GM19372 (cell line): ENCODE data around the gene USP36.
"Not testable (repeated sequence)": the region's sequence is repeated elsewhere in the genome, so short reads cannot be mapped to it uniquely, and the experiment has no call there.

ENCODE experiments used
- ATAC-seq: cut with Tn5 transposase; IDR thresholded peaks from one replicate; pipeline ENCODE4 v1.9.1; 2021; ENCODE audit warnings: mild to moderate bottlenecking, low read depth, moderate library complexity; ENCODE audit not compliant: unreplicated experiment

Gene USP36

GRCh38 chr17:78794864-78795640 lies 45.6 kb downstream of the USP36 start:
- ATAC-seq, result no peak

GRCh38 chr17:78794399-78794798 lies 46.2 kb downstream of the USP36 start:
- no peak for ATAC-seq

DNA sequence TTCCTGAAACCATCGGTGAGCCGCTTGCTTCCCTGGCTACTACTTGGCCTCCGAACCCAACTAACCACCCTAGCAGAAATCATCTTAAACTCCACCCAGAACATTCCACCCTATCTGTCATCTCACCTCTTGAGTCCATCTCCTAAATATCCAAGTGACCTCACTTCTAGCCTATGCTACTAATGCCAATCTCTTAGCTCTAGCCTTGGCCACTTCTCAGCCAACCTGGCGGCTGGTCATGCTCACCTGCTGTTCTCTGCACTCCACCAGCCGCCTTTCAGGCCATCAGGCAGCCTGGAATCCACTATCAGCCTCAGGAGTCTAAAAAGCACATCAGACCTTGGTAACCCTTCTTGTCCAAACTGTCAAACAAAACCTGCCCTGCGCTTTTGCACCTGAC lies 46.6 kb downstream of the USP36 start:
- no peak for ATAC-seq

- no peak for ATAC-seq
Observed at GRCh38 chr17:78793415-78793814, 47.2 kb downstream of the USP36 start.

DNA sequence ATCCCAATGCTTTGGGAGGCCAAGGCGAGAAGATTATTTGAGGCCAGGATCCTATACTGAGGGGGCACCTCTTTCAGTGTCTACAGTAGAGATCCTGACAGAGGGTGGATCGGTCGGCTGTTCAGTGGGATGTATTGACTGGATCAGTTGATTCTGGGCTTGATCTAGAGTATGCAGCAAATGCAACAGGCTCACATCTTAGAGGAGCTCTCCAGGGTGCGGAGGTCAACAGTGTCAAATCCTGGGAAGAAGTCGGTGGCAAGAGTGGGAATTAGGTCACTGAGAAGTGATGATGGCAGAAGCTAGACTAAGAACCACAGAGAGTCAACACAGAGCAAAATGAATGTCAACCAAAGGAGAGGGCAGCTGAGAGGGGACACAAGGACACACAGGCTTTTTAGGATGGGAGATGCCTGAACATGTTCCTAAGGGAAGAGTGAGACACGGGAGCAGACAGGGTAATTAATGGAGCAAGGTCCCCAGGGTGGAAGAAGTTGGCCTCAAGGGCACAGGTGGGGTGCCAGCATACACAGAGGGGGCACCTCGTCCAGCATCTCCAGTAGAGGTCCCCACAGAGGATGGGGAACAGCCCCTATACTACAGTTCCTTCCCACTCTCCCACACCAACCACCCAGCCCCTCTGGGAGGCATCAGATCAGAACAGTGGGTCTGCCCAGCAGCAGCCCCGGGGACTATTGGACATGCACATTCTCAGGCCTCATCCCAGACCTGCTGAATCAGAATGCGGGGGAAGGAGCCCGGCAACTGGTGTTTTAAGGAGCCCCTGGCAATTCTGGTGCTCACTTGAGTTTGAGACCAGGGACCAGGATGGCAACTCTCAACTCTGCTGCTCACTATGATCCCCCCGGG lies 48.5 kb downstream of the USP36 start:
- no peak for ATAC-seq

DNA sequence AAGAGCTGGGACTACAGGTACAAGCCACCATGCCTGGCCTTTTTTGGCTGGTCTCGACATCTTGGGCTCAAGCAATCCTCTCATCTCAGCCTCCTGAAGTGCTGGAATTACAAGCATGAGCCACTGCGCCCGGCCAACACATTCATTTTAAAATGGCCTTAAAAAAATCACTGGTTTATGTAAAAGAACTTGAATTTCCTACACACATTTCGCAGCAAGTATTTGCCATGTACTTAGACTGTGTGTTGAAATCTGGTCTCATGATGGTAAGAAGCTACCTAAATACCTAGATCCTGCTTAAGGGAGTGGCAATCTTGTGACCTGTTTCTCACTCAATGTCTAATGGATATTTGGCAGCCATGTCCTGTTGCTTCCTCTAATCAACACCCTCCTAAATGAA lies 50.1 kb downstream of the USP36 start:
- ATAC-seq, result no peak

GRCh38 chr17:78789663-78790181 lies 50.9 kb downstream of the USP36 start:
- no peak for ATAC-seq

- no peak for ATAC-seq
Observed at GRCh38 chr17:78789149-78789662, 51.4 kb downstream of the USP36 start.

- no peak for ATAC-seq
Observed at GRCh38 chr17:78788451-78788850, 52.2 kb downstream of the USP36 start.

- no peak for ATAC-seq
Observed at GRCh38 chr17:78787444-78787843, 53.2 kb downstream of the USP36 start.

DNA sequence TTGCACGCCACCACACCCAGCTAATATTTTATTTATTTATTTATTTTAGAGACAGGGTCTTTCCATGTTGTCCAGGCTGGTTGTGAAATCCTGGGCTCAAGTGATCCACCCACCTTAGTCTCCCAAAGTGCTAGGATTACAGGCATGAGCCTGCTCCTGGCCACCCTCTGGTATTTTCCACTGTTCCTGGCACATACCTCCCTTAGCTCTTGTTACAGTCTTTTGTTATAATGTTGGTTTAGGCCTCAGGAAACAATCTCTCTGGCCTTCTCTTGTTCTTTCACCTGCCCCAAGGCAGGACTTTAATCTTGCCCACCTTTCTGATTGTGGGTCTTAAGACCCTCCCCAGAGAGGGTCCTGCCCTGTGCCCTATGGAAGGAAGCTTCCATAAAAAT lies 55.0 kb downstream of the USP36 start:
- no peak for ATAC-seq

DNA sequence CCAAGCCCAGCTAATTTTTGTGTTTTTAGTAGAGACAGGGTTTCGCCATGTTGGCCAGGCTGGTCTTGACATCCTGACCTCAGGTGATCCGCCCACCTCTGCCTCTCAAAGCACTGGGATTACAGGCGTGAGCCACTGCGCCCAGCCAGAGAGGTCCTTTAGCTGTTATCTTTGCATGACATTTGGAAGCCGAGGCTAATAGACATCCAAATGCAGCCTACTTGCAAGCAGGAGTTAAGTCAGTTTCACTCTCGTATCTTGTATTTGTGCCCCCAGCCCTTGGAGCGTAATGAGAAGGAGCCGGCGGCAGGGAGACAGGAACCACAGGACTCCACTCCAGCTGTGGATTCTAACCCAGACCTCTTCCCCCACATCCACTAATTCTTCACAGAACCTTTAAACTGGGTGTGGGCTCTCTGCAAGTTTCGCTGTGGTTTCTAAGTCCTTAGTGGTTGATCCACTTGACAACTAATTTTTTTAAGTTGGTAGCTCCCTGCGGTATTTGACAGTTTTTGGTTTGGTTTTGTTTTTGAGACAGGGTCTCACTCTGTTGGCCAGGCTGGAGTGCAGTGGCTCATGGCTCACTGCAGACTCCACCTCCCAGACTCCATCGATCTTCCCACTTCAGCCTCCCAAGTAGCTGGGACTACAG lies 55.5 kb downstream of the USP36 start:
- no peak for ATAC-seq

DNA sequence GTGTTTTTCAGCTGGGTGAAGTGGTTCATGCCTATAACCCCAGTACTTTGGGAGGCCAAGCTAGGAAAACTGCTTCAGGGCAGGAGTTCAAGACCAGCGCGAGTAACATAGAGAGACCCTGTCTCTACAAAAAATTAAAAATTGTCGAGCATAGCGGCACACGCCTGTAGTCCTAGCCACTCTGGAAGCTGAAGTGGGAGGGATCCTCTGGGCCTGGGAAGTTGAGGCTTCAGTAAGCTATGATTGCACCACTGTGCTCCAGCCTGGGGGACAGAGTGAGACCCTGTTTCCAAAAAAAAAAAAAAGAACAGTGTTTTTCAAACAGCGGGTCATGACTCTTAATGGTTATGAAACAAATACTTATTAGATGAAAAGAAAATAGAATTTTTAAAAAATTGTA lies 56.3 kb downstream of the USP36 start:
- no peak for ATAC-seq

- ATAC-seq, result no peak
Observed at GRCh38 chr17:78783711-78784324, 56.8 kb downstream of the USP36 start.

GRCh38 chr17:78781893-78782304 lies 58.7 kb downstream of the USP36 start, which contains the start of gene CYTH1:
CYTH1 (minus strand) TSS chr17:78782273; CDS start chr17:78782223, 50 bp downstream.
- peak; percentile 4 for ATAC-seq

- no peak for ATAC-seq
Observed at GRCh38 chr17:78781104-78781892, 59.3 kb downstream of the USP36 start.

DNA sequence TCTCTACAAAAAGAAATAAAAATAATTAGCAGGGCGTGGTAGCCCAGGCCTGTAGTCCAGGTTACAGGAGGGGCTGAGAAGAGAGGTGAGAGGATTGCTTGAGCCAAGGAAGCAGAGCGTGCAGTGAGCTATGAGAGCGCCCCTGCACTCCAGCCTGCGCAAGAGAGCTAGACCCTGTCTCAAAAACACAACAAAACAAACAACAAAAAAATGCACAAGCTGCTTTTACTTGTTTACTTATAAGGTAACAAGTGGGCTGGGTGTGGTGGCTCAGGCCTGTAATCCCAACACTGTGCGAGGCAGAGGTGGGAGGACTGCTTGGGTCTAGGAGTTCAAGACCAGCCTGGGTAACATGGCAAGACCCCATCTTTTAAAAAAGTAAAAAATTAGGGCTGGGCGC lies 60.3 kb downstream of the USP36 start:
- no peak for ATAC-seq

DNA sequence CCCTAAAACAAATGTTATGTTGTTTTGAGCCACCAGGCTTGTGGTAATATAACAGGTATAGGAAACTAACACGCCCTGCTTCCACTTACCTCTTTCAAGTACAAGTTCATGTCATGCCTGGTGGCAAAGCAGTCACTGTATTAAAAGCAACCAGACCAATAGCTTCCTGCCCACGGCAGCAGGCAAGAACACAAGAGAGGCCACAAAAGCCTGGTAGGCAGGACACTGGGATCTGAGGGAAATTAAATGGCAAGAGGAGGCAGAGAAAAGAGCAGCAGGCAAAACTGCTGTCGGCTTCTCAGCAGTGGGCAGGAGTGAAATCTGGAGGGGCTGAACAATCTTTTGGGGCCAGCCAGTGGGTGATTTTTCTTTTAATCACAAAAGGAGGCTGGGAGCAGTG lies 60.8 kb downstream of the USP36 start:
- ATAC-seq, result no peak

DNA sequence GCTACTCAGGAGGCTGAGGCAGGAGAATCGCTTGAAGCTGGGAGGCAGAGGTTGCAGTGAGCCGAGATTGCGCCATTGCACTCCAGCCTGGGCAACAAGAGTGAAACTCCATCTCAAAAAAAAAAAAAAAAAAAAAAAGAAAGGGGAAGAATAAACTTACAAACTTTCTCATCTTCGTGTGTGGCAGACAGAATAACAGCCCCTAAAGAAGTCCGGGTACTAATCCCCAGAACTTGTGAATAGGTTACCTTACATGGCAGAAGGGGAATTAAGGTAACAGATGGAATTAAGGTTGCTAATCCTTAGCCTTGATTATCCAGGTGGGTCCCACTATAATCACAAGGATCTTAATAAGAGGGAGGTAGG lies 61.3 kb downstream of the USP36 start:
- not testable (repeated sequence) for ATAC-seq

DNA sequence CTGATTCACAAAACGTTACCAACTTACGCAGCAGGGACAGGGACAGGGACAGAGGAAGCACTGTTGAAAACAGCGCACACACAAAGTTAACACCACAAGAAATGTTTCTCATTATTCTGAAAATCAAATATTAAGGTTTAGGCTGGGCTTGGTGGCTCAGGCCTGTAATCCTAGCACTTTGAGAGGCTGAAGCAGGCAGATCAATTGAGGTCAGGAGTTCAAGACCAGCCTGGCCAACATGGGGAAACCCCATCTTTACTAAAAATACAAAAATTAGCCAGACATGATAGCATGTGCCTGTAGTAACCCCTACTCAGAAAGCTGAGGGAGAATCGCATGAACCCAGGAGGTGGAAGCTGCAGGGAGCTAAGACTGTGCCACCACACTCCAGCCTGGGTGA lies 62.7 kb downstream of the USP36 start:
- no peak for ATAC-seq
